ENCODE data around the gene FEN1.

FEN1 gene

GRCh38 chr11:61805146-61805545 lies 12.4 kb downstream of the FEN1 start:
- no peaks in the 10 kb centered on the region for H3K4me1 ChIP-seq (ENCODE audit: insufficient read depth, low read length)
- peaks cover 24% of the 10 kb centered on the region for H3K36me3 ChIP-seq (ENCODE audit: insufficient read depth, low read length)
- no peak overlapping the region for H3K9ac ChIP-seq (ENCODE audit: low read depth, low read length)
- H3K9me3 ChIP-seq (ENCODE audit: control insufficient read depth, insufficient read depth, low read length): no peaks in the 10 kb centered on the region

DNA sequence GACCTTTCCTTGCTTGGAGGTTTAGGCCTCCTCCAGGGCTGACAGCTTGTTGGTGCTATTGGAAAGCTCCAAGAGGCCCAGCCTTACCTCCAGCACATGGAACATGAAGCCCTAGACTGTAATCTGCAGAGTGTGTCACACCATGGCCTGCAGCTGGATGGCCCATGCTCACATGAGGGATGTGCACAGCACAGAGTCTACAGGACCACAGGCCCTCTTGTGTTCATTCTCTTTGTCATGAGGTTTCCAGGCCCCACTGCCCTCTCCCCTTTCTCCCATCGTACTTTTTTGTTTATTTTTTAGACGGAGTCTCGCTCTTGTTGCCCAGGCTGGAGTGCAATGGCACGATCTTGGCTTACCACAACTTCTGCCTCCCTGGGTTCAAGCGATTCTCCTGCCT lies 14.1 kb downstream of the FEN1 start:
- peaks cover 31% of the 10 kb centered on the region for H3K36me3 ChIP-seq (ENCODE audit: insufficient read depth, low read length)
- H3K4me1 ChIP-seq (ENCODE audit: insufficient read depth, low read length): no peaks in the 10 kb centered on the region
- H3K9me3 ChIP-seq (ENCODE audit: control insufficient read depth, insufficient read depth, low read length): no peaks in the 10 kb centered on the region
- H3K9ac ChIP-seq (ENCODE audit: low read depth, low read length): no peak overlapping the region

GRCh38 chr11:61810671-61811175 lies 18.0 kb downstream of the FEN1 start:
- no peaks in the 10 kb centered on the region for H3K9me3 ChIP-seq (ENCODE audit: control insufficient read depth, insufficient read depth, low read length)
- H3K36me3 ChIP-seq (ENCODE audit: insufficient read depth, low read length): peaks cover 33% of the 10 kb centered on the region

DNA sequence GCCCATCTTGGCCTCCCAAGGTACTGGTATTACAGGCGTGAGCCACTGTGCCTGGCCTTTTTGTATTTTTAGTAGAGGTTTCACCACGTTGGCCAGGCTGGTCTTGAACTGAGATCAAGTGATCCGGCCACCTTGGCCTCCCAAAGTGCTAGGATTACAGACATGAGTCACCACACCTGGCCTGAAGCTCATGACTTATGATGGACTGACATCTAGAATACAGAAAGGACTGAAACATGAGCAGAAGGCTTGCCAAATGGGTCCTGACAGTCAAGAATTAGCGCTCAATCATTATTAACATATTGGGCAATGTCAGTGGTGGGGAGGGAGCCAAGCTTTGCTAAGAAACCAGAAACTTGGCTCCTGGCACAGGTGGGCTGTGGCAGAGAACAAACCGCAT lies 19.1 kb downstream of the FEN1 start:
- H3K9me3 ChIP-seq (ENCODE audit: control insufficient read depth, insufficient read depth, low read length): no peaks in the 10 kb centered on the region
- H3K4me1 ChIP-seq (ENCODE audit: insufficient read depth, low read length): peaks cover 5% of the 10 kb centered on the region; the same call in 1 of the 2 replicates
- H3K9ac ChIP-seq (ENCODE audit: low read depth, low read length): no peak overlapping the region
- H3K36me3 ChIP-seq (ENCODE audit: insufficient read depth, low read length): peaks cover 33% of the 10 kb centered on the region

More at GRCh38 chr11:61810671-61811175, 18.0 kb downstream of the FEN1 start:
- H3K9ac ChIP-seq (ENCODE audit: low read depth, low read length): no peak overlapping the region
- H3K4me1 ChIP-seq (ENCODE audit: insufficient read depth, low read length): peaks cover 5% of the 10 kb centered on the region; the same call in 1 of the 2 replicates

- Histone ChIP-seq H3K36me3 (ENCODE audit: insufficient read depth, low read length) (peaks cover 29% of the 10 kb centered on the region), H3K9me3 (ENCODE audit: control insufficient read depth, insufficient read depth, low read length) (no peaks in the 10 kb centered on the region), H3K9ac (ENCODE audit: low read depth, low read length) (no peak overlapping the region), H3K4me1 (ENCODE audit: insufficient read depth, low read length) (peaks cover 9% of the 10 kb centered on the region; the same call in 1 of the 2 replicates)
These were observed 20.2 kb downstream of the FEN1 start for GRCh38 chr11:61812736-61813411.

- Histone ChIP-seq H3K9me3 (ENCODE audit: control insufficient read depth, insufficient read depth, low read length) (no peaks in the 10 kb centered on the region), H3K36me3 (ENCODE audit: insufficient read depth, low read length) (peaks cover 27% of the 10 kb centered on the region), H3K9ac (ENCODE audit: low read depth, low read length) (peak overlapping the region; percentile 84), H3K4me1 (ENCODE audit: insufficient read depth, low read length) (peaks cover 13% of the 10 kb centered on the region; the same call in 1 of the 2 replicates)
These were observed 21.7 kb downstream of the FEN1 start for GRCh38 chr11:61814247-61814957.

DNA sequence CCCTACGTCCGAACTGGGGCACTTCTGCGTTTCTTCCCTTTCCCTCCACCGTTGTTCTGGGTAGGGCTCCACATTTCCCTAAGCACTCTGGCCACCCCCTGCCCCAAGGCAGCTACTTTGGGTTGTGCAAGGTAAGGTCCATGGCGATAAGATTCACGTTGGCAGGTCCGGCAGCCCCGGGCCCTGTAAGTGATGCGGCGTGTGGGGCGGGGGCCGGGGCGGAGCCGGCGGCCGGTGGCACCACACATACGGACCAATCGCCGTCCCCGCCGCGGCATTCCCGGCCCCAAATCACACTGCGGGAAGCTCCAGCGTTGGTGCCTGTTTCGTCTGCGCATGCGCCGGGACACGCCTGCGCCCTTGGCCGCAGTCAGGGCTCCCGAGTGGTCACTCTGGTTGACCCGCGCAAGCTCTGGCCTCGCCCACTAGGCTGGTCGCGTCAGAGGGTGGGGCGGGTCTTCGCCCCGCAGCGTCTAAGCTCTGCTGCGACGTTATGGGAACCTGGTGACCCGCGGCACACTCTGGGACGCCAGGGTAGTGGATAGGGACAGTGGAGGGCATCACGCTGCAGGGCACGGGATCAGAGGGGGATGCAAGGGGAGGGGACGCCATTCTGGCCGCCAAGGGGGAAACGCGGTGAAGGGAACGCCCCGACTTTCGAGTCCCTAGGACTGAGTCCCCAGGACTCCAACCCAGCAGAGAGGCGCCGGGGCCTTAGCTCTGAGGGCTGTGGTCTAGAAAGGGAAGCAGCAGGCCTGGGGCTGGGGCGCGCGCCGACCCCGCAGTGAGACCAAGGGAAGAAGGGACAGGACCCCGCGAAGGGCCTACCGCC lies 22.5 kb downstream of the FEN1 start:
- H3K9me3 ChIP-seq (ENCODE audit: control insufficient read depth, insufficient read depth, low read length): no peaks in the 10 kb centered on the region
- H3K36me3 ChIP-seq (ENCODE audit: insufficient read depth, low read length): peaks cover 19% of the 10 kb centered on the region
- peak overlapping the region; percentile 96 for H3K9ac ChIP-seq (ENCODE audit: low read depth, low read length)
- H3K4me1 ChIP-seq (ENCODE audit: insufficient read depth, low read length): peaks cover 17% of the 10 kb centered on the region; the same call in 1 of the 2 replicates

DNA sequence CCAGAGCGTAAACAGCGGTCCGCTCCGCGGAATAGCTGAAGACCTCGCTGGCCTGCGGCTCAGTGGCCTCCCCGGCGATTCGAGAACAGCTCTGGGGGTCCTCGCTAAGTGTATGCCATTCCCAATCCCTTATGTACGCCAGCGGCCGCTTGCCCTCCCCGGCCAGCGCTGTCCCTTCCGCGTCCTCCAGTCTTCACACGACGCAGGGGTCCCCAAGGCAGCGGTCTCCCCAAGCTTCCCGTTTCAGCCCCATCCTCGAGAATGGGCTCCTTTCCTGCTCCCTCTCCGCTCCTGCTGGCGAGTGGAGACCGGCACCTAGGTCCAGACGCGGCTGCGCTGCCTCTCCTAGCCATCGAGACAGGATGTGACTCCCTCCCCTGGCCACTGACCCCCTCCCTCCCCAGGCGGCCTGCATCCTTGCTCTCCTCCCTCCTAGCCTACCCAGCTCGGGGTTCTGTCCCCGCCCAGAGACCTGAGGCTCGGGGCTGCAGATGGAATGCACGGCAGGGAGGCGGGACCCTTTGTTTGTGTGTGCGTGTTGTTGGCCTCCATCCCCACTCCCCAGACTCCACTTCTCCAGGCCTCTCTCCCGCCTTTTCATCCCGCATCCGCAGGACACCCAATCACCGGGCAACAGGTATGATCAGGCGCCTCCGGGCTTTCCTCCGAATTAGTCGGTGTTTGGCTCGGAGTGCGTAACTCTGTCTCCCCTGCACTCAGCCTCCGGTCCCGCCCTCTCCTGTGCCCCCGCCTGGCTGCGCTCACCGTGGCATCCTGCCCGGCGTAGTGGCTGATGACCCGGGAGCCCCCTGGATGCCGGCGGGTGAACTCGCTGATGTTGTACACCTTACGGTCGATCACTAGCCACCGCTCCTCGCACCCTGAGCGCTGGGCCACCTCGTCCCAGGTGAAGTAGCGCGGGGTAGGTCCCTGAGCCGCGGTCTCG lies 23.4 kb downstream of the FEN1 start:
- Histone ChIP-seq H3K36me3 (ENCODE audit: insufficient read depth, low read length) (peaks cover 12% of the 10 kb centered on the region), H3K4me1 (ENCODE audit: insufficient read depth, low read length) (peaks cover 20% of the 10 kb centered on the region; the same call in 1 of the 2 replicates), H3K9me3 (ENCODE audit: control insufficient read depth, insufficient read depth, low read length) (no peaks in the 10 kb centered on the region)

DNA sequence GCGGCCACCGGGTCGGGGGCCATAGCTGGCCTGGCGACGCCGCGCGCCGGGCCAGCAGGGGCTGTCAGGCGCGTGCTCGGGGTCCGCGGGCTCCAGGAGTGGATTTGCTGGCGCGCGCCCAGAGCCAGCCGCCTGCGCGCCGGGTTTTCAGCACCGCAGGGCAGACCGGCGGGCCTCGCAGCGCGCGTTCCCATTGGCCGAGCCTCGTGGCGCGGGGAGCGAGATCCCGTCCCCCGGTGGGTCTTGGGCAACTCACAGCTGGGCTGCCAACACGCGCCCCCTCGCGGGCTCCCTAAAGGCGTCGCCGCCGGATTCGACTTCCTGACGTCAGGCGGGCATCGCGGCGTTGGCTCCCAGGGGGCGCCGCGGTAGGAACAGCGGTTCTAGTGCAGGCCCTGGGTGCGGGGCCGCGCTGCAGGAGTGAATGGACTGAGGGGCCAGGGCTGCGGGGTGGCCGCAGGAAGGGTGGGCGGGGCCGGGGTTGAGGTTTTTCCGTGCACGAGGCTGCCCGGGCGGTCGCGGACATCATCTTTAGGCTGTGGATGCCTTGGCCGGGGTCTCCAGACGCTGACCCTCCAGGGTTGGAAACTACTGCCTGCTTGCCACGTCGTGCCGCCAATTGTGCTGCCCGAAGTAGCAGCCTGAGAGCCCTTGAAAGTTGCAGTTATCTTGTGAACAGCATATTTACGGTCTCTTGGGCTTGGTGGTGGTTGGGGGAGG lies 24.2 kb downstream of the FEN1 start, which contains the start of gene FADS1:
Gene FADS1, minus strand, starts transcription at position 268 of the 720 bp plus-strand sequence. Its CDS starts 74 bp downstream, at position 194.
- H3K9me3 ChIP-seq (ENCODE audit: control insufficient read depth, insufficient read depth, low read length): no peaks in the 10 kb centered on the region
- H3K36me3 ChIP-seq (ENCODE audit: insufficient read depth, low read length): peaks cover 7% of the 10 kb centered on the region
- peaks cover 20% of the 10 kb centered on the region; the same call in 1 of the 2 replicates for H3K4me1 ChIP-seq (ENCODE audit: insufficient read depth, low read length)
- peak within 1 kb of the TSS; percentile 96 for H3K9ac ChIP-seq (ENCODE audit: low read depth, low read length)

More for the DNA sequence above, 23.4 kb downstream of the FEN1 start:
- H3K9ac ChIP-seq (ENCODE audit: low read depth, low read length): peak overlapping the region; percentile 96

- H3K4me1 ChIP-seq (ENCODE audit: insufficient read depth, low read length): peaks cover 20% of the 10 kb centered on the region; the same call in 1 of the 2 replicates
- no peaks in the 10 kb centered on the region; the same call in 1 of the 2 replicates for H3K36me3 ChIP-seq (ENCODE audit: insufficient read depth, low read length)
- H3K9ac ChIP-seq (ENCODE audit: low read depth, low read length): peak overlapping the region; percentile 96
- no peaks in the 10 kb centered on the region for H3K9me3 ChIP-seq (ENCODE audit: control insufficient read depth, insufficient read depth, low read length)
These were observed 24.9 kb downstream of the FEN1 start for GRCh38 chr11:61817471-61818202.

DNA sequence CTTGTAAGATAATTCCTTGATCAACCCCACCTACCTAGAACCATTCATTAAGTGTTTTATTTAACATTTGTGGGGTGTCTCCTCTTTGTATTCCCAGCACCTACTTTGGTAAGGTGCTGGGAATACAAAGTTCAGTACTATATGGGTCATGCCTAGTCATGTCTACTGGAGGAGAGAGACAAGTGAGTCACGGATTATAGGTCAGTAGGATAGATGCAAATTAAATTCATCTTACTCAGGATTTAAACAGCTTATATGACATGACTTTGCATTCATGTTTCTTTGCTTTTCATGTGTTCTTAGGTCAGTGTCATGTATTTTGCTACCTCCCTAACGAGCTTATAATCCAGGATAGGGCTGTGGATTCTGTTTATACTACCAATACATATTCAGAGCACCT lies 27.5 kb downstream of the FEN1 start:
- no peaks in the 10 kb centered on the region for H3K9me3 ChIP-seq (ENCODE audit: control insufficient read depth, insufficient read depth, low read length)
- no peaks in the 10 kb centered on the region; the same call in 1 of the 2 replicates for H3K36me3 ChIP-seq (ENCODE audit: insufficient read depth, low read length)
- no peak overlapping the region for H3K9ac ChIP-seq (ENCODE audit: low read depth, low read length)
- H3K4me1 ChIP-seq (ENCODE audit: insufficient read depth, low read length): peaks cover 15% of the 10 kb centered on the region; the same call in 1 of the 2 replicates

- peak overlapping the region; percentile 54 for H3K9ac ChIP-seq (ENCODE audit: low read depth, low read length)
- H3K36me3 ChIP-seq (ENCODE audit: insufficient read depth, low read length): peaks cover 3% of the 10 kb centered on the region; the same call in 1 of the 2 replicates
- peaks cover 15% of the 10 kb centered on the region for H3K4me1 ChIP-seq (ENCODE audit: insufficient read depth, low read length)
- no peaks in the 10 kb centered on the region for H3K9me3 ChIP-seq (ENCODE audit: control insufficient read depth, insufficient read depth, low read length)
These were observed 34.3 kb downstream of the FEN1 start for GRCh38 chr11:61826930-61827570.

All from ES-I3 (cell line).